ENCODE data around the gene SSUH2. TPM values are rescaled to one million over a fixed set of nuclear protein-coding genes. Genes with fewer than 3 reads are reported as not detected.

The SSUH2 gene
- total and polyA plus RNA-seq, 2 of the 4 experiments (the other 2 are of a cell fraction), result 0.10 TPM; not detected in 1

- no peak overlapping the region for H3K4me2 ChIP-seq (ENCODE audit: low read depth, low read length)
- no peaks in the 10 kb centered on the region; the same call in 1 of the 2 replicates for H3K9me1 ChIP-seq (ENCODE audit: insufficient read depth, low read length)
- CTCF ChIA-PET, result no interaction called here
- H2AK5ac ChIP-seq (ENCODE audit: low read depth, low read length), result no peak overlapping the region
- H2BK15ac ChIP-seq (ENCODE audit: low read depth, low read length), result no peak overlapping the region
- dilution Hi-C loops (cut with HindIII; ENCODE audit: low sequenced_read_pairs, unreplicated experiment) (no loop called here), in situ Hi-C loops (cut with MboI; ENCODE audit: low sequenced_read_pairs) (loop anchor here (25.0 kb wide), 1 partner anchor 411 kb away; no protein-coding TSS in a partner anchor), intact Hi-C loops (cut with micrococcal nuclease) (no loop called here)
- no peak overlapping the region for H3K4ac ChIP-seq (ENCODE audit: low read depth, low read length)
- H2AK9ac ChIP-seq (replicated peaks; ENCODE audit: low read depth, low read length, poor library complexity), result no peak overlapping the region
- no peaks in the 10 kb centered on the region; the same call in 1 of the 2 replicates for H3K9me3 ChIP-seq (ENCODE audit: control insufficient read depth, insufficient read depth, low read length)
- H3K14ac ChIP-seq (replicated peaks; ENCODE audit: low read depth, low read length), result no peak overlapping the region
- H3K4me3 ChIP-seq (ENCODE audit: insufficient read depth, low read depth, low read length), result no peak overlapping the region
- no peak overlapping the region for H3K23ac ChIP-seq (ENCODE audit: low read depth, low read length)
- ATAC-seq (ENCODE audit: low read depth) (no peak), DNase-seq (no peak)
- no peak overlapping the region for H3K18ac ChIP-seq (ENCODE audit: low read depth, low read length)
- no peak overlapping the region for H2AFZ ChIP-seq (replicated peaks; ENCODE audit: low read length, poor library complexity)
- H4K5ac ChIP-seq (ENCODE audit: low read depth, low read length), result no peak overlapping the region
- TF ChIP-seq NFE2L2 (IDR thresholded peaks at IDR 0.05; ENCODE audit: low read depth, low read length) (no peak), CHD1 (IDR thresholded peaks at IDR 0.05; ENCODE audit: low read depth, low read length) (no peak), SMC3 (IDR thresholded peaks at IDR 0.05; ENCODE audit: low read depth, low read length) (no peak), FOS (IDR thresholded peaks at IDR 0.05; ENCODE audit: low read depth, low read length) (no peak), USF2 (IDR thresholded peaks at IDR 0.05; ENCODE audit: low read depth, low read length) (no peak), CEBPB (IDR thresholded peaks at IDR 0.05; ENCODE audit: low read depth, low read length) (no peak), BHLHE40 (IDR thresholded peaks at IDR 0.05; ENCODE audit: low read depth, low read length) (no peak), POLR2A (IDR thresholded peaks at IDR 0.05; ENCODE audit: low read depth, low read length) (no peak)
- H3K27me3 ChIP-seq (ENCODE audit: control insufficient read depth, insufficient read depth, low read length), result peaks cover 25% of the 10 kb centered on the region
- H2BK5ac ChIP-seq (ENCODE audit: low read depth, low read length, poor library complexity, severe bottlenecking), result no peak overlapping the region
- no TSS peak for BruUV-seq (replicated peaks)
- no peaks in the 10 kb centered on the region for H3K4me1 ChIP-seq (ENCODE audit: control insufficient read depth, insufficient read depth, low read length)
- no peak overlapping the region for H3K9ac ChIP-seq (ENCODE audit: low read depth, low read length)
- POLR2A ChIA-PET (ENCODE audit: unreplicated experiment), result no interaction called here
- no peak overlapping the region for H4K91ac ChIP-seq (ENCODE audit: insufficient read depth, low read depth, low read length)
- no peaks in the 10 kb centered on the region for H4K20me1 ChIP-seq (ENCODE audit: insufficient read depth, low read length)
- no peak overlapping the region for H3K56ac ChIP-seq (ENCODE audit: extremely low read depth, insufficient read depth, low read length)
- no peak overlapping the region for H2BK120ac ChIP-seq (ENCODE audit: low read depth, low read length)
- no peak overlapping the region for H3K27ac ChIP-seq (ENCODE audit: insufficient read depth, low read length)
- H3K36me3 ChIP-seq (ENCODE audit: control insufficient read depth, insufficient read depth, low read length), result no peaks in the 10 kb centered on the region
- 57% methylated on average over 6 of the region's 12 CpGs; no CpG with 5 or more reads in 1 of the 2 experiments for WGBS, 2 experiments (ENCODE audit: extremely low coverage in 2 of 2, insufficient read length in 1 of 2)
- no peak overlapping the region for H2BK20ac ChIP-seq (ENCODE audit: low read depth, low read length)
- no peaks in the 10 kb centered on the region for H3K79me1 ChIP-seq (ENCODE audit: low read depth in 1 of 2, low read length in 2 of 2)
- H4K8ac ChIP-seq (ENCODE audit: low read depth in 2 of 2, low read length in 2 of 2), result no peak overlapping the region
These were observed 7.1 kb upstream of the SSUH2 start for GRCh38 chr3:8651418-8652323.
